PC-3 (cell line): Measurements from ENCODE around the gene NOL9. TPM values are rescaled to one million over a fixed set of nuclear protein-coding genes. Genes with fewer than 3 reads are reported as not detected.

Source experiments
- ATAC-seq: fragments of 200-7000 bp; cut with Tn5 transposase; 2 replicates; pipeline ENCODE4 v1.9.1; 2020; ENCODE audit warnings: mild to moderate bottlenecking, moderate library complexity
- BruUV-seq: library from RNA; stranded (reverse); fragments of 400-500 nt; replicated peaks from 2 replicates; lab custom pipeline; 2021; lab: Mats Ljungman, UMichigan
- CTCF ChIA-PET: fragments of 300-600 bp; sonication (Branson Sonifier 250); formaldehyde crosslinking; loops from one replicate; lab custom pipeline; 2022; ENCODE audit warnings: antibody characterized with exemption; lab: Charles Lee
- POLR2A ChIA-PET: fragments of 300-600 bp; sonication (Branson Sonifier 250); formaldehyde crosslinking; loops from one replicate; lab custom pipeline; 2022; ENCODE audit warnings: antibody characterized with exemption; ENCODE audit not compliant: unreplicated experiment; lab: Charles Lee
- DNase-seq: peaks from one replicate; pipeline ENCODE4 v3.0.0-alpha.2; 2015
- H2AFZ ChIP-seq: fragments of 300-600 bp; sonication (generic); 2 replicates; pipeline ENCODE4 v1.6.0; 2016; ENCODE audit warnings: antibody characterized with exemption, low read length
- H3F3A ChIP-seq: fragments of 300-600 bp; sonication (generic); one replicate; pipeline ENCODE4 v1.6.0; 2017; ENCODE audit warnings: antibody characterized with exemption, low read length, control low read depth, mild to moderate bottlenecking; ENCODE audit not compliant: unreplicated experiment
- H3K27ac ChIP-seq: fragments of 300-600 bp; sonication (generic); 2 replicates; pipeline ENCODE4 v1.5.1; 2016; ENCODE audit warnings: mild to moderate bottlenecking, low read length
- H3K27me3 ChIP-seq: fragments of 300-600 bp; sonication (generic); 2 replicates; pipeline ENCODE4 v1.6.1; 2016; ENCODE audit warnings: low read length, mixed read lengths
- H3K36me3 ChIP-seq: fragments of 300-600 bp; sonication (generic); 2 replicates; pipeline ENCODE4 v1.6.1; 2016; ENCODE audit warnings: low read depth, mixed run types, low read length, mixed read lengths
- H3K4me1 ChIP-seq: fragments of 300-600 bp; sonication (generic); 2 replicates; pipeline ENCODE4 v1.5.1; 2016; ENCODE audit warnings: low read length; ENCODE audit not compliant: insufficient read depth
- H3K4me2 ChIP-seq: fragments of 300-600 bp; sonication (generic); 2 replicates; pipeline ENCODE4 v1.6.0; 2016; ENCODE audit warnings: low read length
- H3K4me3 ChIP-seq: fragments of 300-600 bp; sonication (generic); 2 replicates; pipeline ENCODE4 v1.5.1; 2016; ENCODE audit warnings: mild to moderate bottlenecking, low read length, mixed read lengths
- H3K79me2 ChIP-seq: fragments of 300-600 bp; sonication (generic); 2 replicates; pipeline ENCODE4 v1.6.1; 2017; ENCODE audit warnings: low read length, mixed read lengths
- H3K9ac ChIP-seq: fragments of 300-600 bp; sonication (generic); 2 replicates; pipeline ENCODE4 v1.6.0; 2016; ENCODE audit warnings: mild to moderate bottlenecking, low read length
- H3K9me2 ChIP-seq: fragments of 300-600 bp; sonication (generic); replicated peaks from 2 replicates; pipeline ENCODE4 v1.6.1; 2016; ENCODE audit warnings: mixed run types, low read length, mixed read lengths
- H3K9me3 ChIP-seq: fragments of 300-600 bp; sonication (generic); 2 replicates; pipeline ENCODE4 v1.6.1; 2016; ENCODE audit warnings: low read length, mixed read lengths
- H4K20me1 ChIP-seq: fragments of 300-600 bp; sonication (generic); 2 replicates; pipeline ENCODE4 v1.6.1; 2016; ENCODE audit warnings: low read length, mixed read lengths
- CTCF ChIP-seq: fragments of 300-600 bp; sonication (generic); conservative IDR thresholded peaks from 2 replicates; pipeline ENCODE4 v1.5.1; 2017; ENCODE audit warnings: antibody characterized with exemption, low read depth, mild to moderate bottlenecking, low read length
- EZH2 ChIP-seq: fragments of 300-600 bp; sonication (generic); IDR thresholded peaks from one replicate; pipeline ENCODE4 v1.6.1; 2017; ENCODE audit warnings: antibody characterized with exemption, mild to moderate bottlenecking, low read length; ENCODE audit not compliant: unreplicated experiment
- EZH2phosphoT487 ChIP-seq: fragments of 300-600 bp; sonication (generic); IDR thresholded peaks from 2 replicates; pipeline ENCODE4 v1.6.1; 2018; ENCODE audit warnings: mild to moderate bottlenecking, antibody characterized with exemption, low read length, borderline replicate concordance
- intact Hi-C: fragments of 100-400 bp; cut with micrococcal nuclease; formaldehyde crosslinking; loops from 2 replicates; pipeline ENCODE4 v1.9.0; 2023
- total RNA-seq: library from RNA; depleted of rRNA; stranded (reverse); fragments of >200 nt; gene quantifications from 2 replicates; pipeline ENCODE4 v1.2.3, GENCODE V29; 2014

Gene NOL9
- total RNA-seq, 1 experiment from 2014 or later = 79.1 TPM

- H3K4me2 ChIP-seq = no peak overlapping the region
- H3K4me3 ChIP-seq = no peak overlapping the region
- TF ChIP-seq EZH2 (no peak), CTCF (no peak), EZH2phosphoT487 (no peak)
- no peaks in the 10 kb centered on the region for H4K20me1 ChIP-seq
- intact Hi-C loops = no loop called here
- ATAC-seq (no peak), DNase-seq (no peak)
- H3K27me3 ChIP-seq = no peaks in the 10 kb centered on the region
- no peak overlapping the region for H3K9ac ChIP-seq
- H3K9me2 ChIP-seq = no peaks in the 10 kb centered on the region
- no peaks in the 10 kb centered on the region for H3K36me3 ChIP-seq
- no peak overlapping the region for H3K27ac ChIP-seq
- no peaks in the 10 kb centered on the region for H3K4me1 ChIP-seq
- H3K9me3 ChIP-seq = no peaks in the 10 kb centered on the region
- ChIA-PET CTCF (interaction anchor here (0.6 to 0.9 kb wide), 2 partner anchors 19 to 32 kb away, joined by 3 read pairs; no protein-coding TSS in a partner anchor), POLR2A (no interaction called here)
- no peaks in the 10 kb centered on the region for H3K79me2 ChIP-seq
- H2AFZ ChIP-seq = no peak overlapping the region
- no peaks in the 10 kb centered on the region for H3F3A ChIP-seq
- no TSS peak for BruUV-seq
These were observed 49.4 kb downstream of the NOL9 start for GRCh38 chr1:6504887-6505286.

DNA sequence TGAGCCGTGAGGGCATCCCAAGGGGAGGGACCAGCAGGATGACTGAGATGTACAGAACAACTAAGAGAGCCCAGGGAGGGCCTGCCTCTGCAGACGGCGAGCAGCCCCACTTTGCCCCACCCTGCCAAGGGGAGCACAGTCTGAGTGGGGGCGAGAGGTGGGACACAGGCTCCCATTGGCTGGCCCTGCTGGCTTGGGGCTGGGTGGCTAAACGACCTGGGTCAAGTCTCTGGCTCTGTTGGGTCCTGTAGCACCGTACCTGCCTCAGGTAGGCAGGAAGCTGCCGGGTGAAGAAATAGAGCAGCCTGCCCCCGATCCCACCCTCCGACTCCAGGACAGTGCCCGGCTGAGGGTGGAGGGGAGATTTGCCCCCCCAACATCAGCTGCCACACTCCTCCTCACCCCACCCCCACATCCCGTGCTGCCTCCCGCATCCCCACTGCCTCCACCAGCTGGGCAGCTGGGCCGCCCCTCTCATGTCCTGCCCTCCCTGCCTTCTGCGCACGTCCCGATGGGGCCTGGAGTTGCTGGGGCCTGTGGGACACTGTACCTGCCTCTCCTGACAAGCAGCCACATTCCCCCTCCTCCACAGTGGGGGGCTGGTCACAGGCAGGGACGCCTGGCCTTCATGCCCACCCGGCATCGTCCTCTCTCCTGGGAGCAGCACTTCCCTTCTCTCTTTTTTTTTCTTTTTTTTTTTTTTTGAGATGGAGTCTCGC lies 50.3 kb downstream of the NOL9 start:
- H3K27me3 ChIP-seq = no peaks in the 10 kb centered on the region
- H3K4me1 ChIP-seq = no peaks in the 10 kb centered on the region
- ChIA-PET CTCF (no interaction called here), POLR2A (no interaction called here)
- no peak for TF ChIP-seq CTCF
- TF ChIP-seq EZH2phosphoT487 = no peak
- no peak for TF ChIP-seq EZH2
- no peak for DNase-seq
- H4K20me1 ChIP-seq = no peaks in the 10 kb centered on the region
- H3K4me3 ChIP-seq = no peak overlapping the region
- no TSS peak for BruUV-seq
- H3K36me3 ChIP-seq = no peaks in the 10 kb centered on the region
- no peaks in the 10 kb centered on the region for H3K9me2 ChIP-seq
- no peak overlapping the region for H3K9ac ChIP-seq
- no peak overlapping the region for H2AFZ ChIP-seq
- ATAC-seq = no peak
- intact Hi-C loops = no loop called here
- H3K9me3 ChIP-seq = no peaks in the 10 kb centered on the region
- H3K27ac ChIP-seq = no peak overlapping the region
- H3K4me2 ChIP-seq = no peak overlapping the region
- no peaks in the 10 kb centered on the region for H3K79me2 ChIP-seq
- H3F3A ChIP-seq = no peaks in the 10 kb centered on the region
